GM18870 (cell line): Measurements from ENCODE around the gene SLC12A6.

Experiments
- ATAC-seq: cut with Tn5 transposase; IDR thresholded peaks from one replicate; pipeline ENCODE4 v1.9.1; 2021; ENCODE audit warnings: moderate library complexity; ENCODE audit not compliant: unreplicated experiment

The SLC12A6 gene

DNA sequence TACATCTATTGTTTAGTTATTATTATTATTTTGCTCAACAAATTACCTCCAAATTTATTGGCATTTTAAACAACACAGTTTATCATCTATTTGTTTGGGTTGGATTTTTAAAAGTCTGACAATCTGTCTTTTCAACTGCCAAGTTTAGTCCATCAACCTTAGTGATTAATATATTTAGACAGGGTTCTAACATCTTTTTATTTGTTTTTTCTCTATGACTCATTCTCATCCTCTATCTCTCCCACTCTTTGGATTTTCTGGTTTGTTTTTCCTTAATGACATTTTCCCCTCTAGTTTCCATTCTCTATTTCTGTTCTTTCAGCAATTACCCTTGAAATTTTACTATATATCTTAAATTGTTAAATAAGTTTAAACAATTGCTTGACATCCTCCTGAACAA is 70.8 kb downstream of the SLC12A6 start:
- no peak for ATAC-seq

DNA sequence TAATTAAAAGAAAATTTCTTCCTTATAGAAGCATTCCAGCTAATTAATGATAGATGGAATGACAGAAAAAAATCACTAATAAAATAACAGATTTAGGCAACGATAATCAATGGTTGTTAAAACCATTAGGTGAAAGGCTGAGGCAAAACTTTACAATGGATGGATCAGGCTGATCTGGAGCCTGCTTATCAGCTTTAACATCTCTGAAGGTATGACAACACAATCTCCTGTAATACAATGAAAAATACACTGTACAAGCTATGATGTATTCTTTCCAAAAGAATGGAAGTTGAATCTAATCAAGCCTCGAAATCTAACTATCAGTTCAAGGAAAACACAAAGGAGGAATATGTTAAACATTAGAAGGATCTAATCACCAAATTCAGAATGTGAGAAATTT is 73.5 kb downstream of the SLC12A6 start:
- no peak for ATAC-seq

- no peak for ATAC-seq
Measured at GRCh38 chr15:34262362-34262761, 75.2 kb downstream of the SLC12A6 start.

DNA sequence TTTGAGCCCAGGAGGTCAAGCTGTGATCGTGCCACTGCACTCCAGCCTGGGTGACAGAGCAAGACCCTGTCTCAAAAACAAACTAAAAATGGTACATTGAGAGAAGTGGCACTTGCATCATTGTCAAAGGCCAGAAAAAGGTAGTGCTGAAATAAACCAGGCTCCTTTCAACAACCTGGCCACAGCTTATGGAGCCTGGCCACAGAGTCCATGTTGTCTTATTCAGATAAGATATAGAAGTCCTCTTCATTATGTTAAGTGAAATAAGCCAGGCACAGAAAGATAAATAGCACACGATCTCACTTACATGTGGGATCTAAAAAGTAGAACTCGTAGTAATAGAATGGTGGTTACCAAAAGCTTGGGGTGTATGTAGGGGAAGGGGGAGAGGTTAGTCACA is 78.0 kb downstream of the SLC12A6 start:
- ATAC-seq: no peak

DNA sequence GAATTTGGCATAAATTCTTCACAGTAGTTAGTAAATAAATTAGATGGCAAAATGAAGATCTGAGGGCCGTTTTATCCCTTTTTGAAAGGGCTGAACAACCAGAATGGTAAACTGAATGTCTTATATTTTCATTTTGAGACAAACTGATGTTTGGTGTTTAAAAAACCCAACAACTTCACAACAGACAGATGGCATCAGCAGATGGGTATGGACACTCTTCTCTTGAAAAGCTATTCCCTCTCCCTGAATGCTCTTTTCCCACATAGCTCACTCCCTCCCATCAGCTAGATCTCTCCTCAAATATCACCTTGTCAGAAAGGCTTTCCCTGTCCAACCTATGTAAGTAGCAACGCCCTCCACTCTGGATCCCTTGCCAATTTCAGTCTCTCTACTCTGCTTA is 79.4 kb downstream of the SLC12A6 start:
- no peak for ATAC-seq

GRCh38 chr15:34252545-34252944 is 85.0 kb downstream of the SLC12A6 start:
- no peak for ATAC-seq

DNA sequence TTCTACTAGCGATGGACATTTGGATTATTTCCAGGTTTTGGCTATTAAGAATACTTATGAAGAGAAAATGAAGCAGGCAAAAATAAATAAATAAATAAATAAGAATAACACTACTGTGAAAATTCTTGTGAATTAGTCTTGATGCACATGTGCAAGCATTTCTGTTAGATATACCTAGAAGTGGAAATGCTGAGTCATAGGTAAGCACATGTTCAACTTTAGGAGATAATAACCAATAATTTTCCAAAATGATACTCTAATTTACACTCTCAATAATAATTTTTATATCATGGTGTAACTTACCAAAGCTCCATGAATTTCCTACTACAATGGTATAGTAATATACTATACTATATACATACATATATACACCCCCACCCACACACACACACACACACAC is 89.4 kb downstream of the SLC12A6 start:
- ATAC-seq: no peak

- no peak for ATAC-seq
Measured at GRCh38 chr15:34246276-34246976, 91.2 kb downstream of the SLC12A6 start.

DNA sequence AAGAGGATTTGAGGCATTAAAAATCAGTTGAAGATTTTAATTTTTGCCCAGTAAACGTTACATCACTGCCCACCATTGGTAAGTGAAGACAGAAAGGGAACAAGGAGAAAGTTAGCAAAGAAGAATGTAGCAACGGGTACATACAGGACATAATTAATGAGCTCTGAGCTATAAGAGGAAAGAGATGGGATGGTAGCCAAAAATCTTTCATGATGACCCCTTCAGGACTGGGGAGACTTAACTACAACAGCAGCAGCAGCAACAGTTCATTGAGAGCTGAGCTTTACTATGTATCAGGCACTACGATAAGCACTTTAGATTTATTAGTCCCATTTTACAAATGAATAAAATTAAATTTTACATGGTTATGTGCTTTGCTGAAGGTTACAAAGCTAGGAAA is 94.4 kb downstream of the SLC12A6 start:
- no peak for ATAC-seq

GRCh38 chr15:34242331-34242710 is 95.3 kb downstream of the SLC12A6 start:
- no peak for ATAC-seq

DNA sequence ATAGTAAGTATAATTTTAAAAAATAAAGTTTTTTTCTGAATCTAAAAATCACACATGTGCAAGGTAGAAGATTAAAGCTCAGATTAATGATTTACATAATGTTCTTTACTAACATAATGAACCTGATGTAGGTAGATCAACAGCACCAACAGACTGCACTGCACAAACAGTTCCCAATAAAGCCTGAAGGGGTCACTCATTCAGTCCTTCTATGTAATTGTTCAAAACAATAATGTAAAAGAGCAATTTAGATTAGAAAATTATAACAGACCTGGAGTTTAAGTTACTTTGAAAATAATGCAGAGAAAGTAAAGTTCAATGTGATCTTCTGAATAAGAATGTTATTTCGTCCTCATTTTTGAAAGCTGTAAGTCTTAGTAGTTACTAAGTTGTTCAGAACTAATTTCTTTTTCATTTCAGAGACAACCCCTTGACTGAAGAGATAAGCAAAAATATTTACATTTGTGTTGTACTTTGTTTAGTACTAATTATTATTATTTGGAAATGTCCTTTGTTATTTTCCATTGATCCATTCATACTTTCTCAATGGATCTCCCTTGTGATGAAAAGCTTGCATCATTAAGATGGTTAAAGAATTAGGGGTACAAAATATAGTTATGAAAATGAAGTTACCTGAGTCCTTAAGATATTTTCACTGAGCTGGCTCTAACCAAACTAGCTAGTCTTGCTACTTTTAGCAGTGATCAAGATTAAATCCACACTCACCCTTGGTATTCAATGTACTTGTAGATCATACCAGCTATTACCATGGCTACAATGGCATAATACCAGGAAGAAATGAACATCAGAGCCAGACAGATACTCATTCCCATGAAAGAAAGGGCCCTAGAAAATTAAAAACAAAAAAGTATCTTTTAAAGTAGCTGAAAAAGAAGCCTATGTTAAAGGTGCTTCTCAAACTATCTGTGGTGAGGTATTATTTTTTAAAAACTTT is 95.9 kb downstream of the SLC12A6 start:
- peak; percentile 50 for ATAC-seq

- no peak for ATAC-seq
Measured at GRCh38 chr15:34240537-34240936, 97.0 kb downstream of the SLC12A6 start.

GRCh38 chr15:34239151-34239808 is 98.3 kb downstream of the SLC12A6 start:
- no peak for ATAC-seq

- ATAC-seq: no peak
Measured at GRCh38 chr15:34233614-34234013, 104.0 kb downstream of the SLC12A6 start.

GRCh38 chr15:34223904-34224596 is 113.5 kb downstream of the SLC12A6 start:
- no peak for ATAC-seq

DNA sequence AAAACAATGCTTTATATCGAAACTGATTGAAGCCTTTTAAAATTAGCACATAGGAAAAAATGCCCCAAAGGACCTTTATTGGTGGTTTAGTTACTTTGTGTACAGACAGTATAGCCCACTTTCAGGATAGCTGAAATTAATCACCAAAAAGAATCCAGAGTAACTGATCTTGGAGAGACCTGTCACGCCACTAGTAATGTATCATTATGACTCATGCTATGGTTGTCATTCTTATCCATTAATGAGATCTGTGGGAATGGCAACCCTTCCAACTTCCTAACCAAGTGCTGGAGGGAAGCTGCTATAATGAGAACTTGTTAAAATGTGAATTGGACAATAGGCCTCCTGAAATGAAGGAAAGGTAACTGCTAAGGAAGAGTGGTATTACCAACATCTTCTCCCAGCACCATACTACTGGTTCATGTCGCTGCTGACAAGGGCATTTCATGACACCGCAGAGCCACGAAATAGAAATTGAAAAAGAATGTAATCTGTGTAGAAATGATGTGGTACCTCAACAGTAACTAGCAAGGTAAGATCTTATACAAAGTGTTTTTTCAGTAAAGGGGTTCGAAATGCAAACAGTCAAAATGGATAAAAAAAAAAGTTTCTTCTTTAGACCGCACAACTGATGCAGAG is 119.9 kb downstream of the SLC12A6 start:
- ATAC-seq: no peak

- no peak for ATAC-seq
Measured at GRCh38 chr15:34216527-34217270, 120.9 kb downstream of the SLC12A6 start.

GRCh38 chr15:34214135-34214534 is 123.4 kb downstream of the SLC12A6 start:
- no peak for ATAC-seq

DNA sequence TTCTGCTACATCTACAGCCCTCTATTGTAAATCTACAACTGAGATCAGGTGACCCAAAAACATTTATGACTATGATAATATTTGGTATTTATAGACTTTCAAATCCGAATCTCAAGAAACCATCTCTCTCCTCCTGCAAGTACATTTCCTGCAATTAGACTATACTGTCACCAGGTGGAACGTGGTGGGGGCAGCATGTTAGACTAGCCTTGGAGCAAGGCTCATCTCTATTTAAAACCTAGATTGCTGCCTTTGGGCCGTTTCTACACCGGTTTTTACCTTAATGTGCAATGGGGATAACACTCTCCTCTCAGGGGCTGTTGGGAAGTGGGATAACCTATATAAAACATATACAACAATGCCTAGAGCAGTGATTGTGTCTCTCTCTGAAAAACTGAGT is 123.9 kb downstream of the SLC12A6 start:
- ATAC-seq: no peak
